ENCODE data around the gene NRARP. TPM values are rescaled to one million over a fixed set of nuclear protein-coding genes. Genes with fewer than 3 reads are reported as not detected.

NRARP gene
- total and polyA plus RNA-seq, 2 donors from 2014 or later, result 1.7 to 4.7 TPM

DNA sequence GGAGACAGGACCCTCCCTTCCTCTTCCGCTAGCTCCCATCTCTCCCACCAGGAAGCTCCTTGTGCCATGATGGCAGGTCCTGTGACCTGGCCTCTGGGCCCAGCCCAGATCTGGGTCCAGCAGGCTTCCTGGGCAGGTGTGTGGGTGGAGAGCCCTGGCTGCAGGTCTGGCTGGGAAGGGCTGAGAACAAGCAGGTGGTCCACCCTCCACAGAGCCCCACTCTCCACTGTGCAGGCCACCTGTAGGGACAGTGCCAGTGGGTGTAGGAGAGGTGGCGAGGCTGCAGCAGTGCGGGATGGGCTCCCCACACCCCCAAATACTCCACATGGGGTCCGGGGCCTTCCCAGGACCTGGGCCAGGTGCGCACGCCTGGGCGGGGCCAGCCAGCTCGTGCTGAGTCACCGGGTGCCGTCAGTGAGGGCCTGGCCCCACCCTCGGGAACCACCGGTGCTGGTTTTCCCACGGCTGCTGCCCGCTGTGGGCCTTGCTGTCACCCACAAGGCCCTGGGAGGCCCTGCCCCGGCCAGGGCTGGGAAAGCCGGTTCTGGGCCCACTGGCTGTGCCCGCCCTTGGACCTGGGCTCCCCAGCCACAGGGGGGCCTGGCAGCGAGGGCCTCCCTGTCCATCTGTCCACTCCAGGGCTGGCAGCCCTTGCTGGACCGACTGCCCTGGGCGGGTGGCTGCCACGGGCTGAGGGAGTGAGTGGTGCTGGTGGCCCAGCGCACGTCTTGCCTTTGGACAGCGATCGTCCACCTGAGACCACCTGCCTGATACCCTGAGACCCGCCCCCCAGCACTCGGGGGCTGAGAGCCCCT is 9.3 kb upstream of the NRARP start:
- Histone ChIP-seq H3K27ac (ENCODE audit: low read depth in 2 of 2, low read length in 2 of 2) (peak overlapping the region in 1 of 2 donors; percentile 67), H3K36me3 (ENCODE audit: control insufficient read depth in 2 of 3, insufficient read depth in 3 of 3, low read length in 3 of 3) (no peaks in the 10 kb centered on the region), H3K9me3 (ENCODE audit: control insufficient read depth in 2 of 3, insufficient read depth in 1 of 3, low read length in 3 of 3) (no peaks in the 10 kb centered on the region), H3K4me3 (ENCODE audit: low read length in 3 of 3) (no peak overlapping the region), H3K9ac (ENCODE audit: low read length in 3 of 3) (no peak overlapping the region), H3K4me1 (ENCODE audit: control insufficient read depth in 2 of 3, insufficient read depth in 2 of 3, low read depth in 1 of 3, low read length in 3 of 3) (peaks cover 0 to 10% (median 2%) of the 10 kb centered on the region in 3 donors), H3K27me3 (ENCODE audit: control insufficient read depth, insufficient read depth, low read length) (no peaks in the 10 kb centered on the region)
- DNase-seq (peak in 2 of 5 donors; percentile 58 to 94), FAIRE-seq (no peak)
- TF ChIP-seq, protein P1, sequence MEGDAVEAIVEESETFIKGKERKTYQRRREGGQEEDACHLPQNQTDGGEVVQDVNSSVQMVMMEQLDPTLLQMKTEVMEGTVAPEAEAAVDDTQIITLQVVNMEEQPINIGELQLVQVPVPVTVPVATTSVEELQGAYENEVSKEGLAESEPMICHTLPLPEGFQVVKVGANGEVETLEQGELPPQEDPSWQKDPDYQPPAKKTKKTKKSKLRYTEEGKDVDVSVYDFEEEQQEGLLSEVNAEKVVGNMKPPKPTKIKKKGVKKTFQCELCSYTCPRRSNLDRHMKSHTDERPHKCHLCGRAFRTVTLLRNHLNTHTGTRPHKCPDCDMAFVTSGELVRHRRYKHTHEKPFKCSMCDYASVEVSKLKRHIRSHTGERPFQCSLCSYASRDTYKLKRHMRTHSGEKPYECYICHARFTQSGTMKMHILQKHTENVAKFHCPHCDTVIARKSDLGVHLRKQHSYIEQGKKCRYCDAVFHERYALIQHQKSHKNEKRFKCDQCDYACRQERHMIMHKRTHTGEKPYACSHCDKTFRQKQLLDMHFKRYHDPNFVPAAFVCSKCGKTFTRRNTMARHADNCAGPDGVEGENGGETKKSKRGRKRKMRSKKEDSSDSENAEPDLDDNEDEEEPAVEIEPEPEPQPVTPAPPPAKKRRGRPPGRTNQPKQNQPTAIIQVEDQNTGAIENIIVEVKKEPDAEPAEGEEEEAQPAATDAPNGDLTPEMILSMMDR (IDR thresholded peaks at IDR 0.05; ENCODE audit: borderline replicate concordance, extremely low read depth, insufficient read depth), result no peak
- intact Hi-C loops (cut with DNase I), result no loop called here

DNA sequence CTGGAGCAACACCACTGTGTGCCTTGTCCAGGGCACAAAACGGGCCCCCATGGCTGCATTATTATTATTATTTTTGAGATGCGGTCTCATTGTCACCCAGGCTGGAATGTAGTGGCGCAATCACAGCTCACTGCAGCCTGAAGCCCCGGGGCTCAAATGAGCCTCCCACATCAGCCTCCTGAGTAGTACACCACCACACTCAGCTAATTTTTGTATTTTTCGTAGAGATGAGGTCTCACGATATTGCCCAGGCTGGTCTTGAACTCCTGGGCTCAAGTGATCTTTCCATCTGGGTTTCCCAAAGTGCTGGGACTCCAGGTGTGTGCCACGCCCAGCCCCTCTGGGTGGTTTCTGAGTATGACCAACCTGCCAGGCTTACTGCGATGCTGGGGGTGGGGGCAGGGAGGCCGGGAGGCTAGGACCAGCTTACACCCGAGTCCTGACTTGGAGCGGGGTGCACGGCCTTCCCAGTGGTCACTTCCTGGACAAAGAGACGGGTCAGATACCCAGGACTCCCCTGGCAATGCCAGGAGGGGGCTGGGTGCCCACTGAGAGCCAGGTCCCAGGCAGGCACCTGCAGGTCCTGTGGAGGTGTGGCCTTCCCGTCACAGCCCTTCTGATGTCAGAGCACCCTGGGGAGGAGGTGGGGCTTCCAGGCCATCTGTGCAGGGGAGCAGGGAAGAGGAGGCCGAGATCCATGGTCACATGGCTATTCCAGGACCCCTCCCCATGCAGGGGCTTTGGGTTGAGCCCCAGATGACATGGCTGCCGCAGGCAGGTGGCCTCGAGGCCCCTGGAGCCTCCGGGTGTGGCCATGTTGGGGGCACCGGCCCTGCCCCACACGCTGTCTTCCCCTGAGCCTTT is 8.3 kb upstream of the NRARP start:
- H3K27ac ChIP-seq (ENCODE audit: low read depth in 2 of 2, low read length in 2 of 2), result no peak overlapping the region
- no peaks in the 10 kb centered on the region for H3K9me3 ChIP-seq (ENCODE audit: control insufficient read depth in 2 of 3, insufficient read depth in 1 of 3, low read length in 3 of 3)
- H3K4me1 ChIP-seq (ENCODE audit: control insufficient read depth in 2 of 3, insufficient read depth in 2 of 3, low read depth in 1 of 3, low read length in 3 of 3), result peaks cover 0 to 15% (median 8%) of the 10 kb centered on the region in 3 donors
- H3K9ac ChIP-seq (ENCODE audit: low read length in 3 of 3), result no peak overlapping the region
- DNase-seq, result peak in 2 of 5 donors; percentile 65 to 83
- no peak for FAIRE-seq
- H3K36me3 ChIP-seq (ENCODE audit: control insufficient read depth in 2 of 3, insufficient read depth in 3 of 3, low read length in 3 of 3), result no peaks in the 10 kb centered on the region
- intact Hi-C loops (cut with DNase I), result no loop called here
- H3K27me3 ChIP-seq (ENCODE audit: control insufficient read depth, insufficient read depth, low read length), result no peaks in the 10 kb centered on the region
- H3K4me3 ChIP-seq (ENCODE audit: low read length in 3 of 3), result no peak overlapping the region
- TF ChIP-seq, protein P1 (IDR thresholded peaks at IDR 0.05; ENCODE audit: borderline replicate concordance, extremely low read depth, insufficient read depth), result no peak

DNA sequence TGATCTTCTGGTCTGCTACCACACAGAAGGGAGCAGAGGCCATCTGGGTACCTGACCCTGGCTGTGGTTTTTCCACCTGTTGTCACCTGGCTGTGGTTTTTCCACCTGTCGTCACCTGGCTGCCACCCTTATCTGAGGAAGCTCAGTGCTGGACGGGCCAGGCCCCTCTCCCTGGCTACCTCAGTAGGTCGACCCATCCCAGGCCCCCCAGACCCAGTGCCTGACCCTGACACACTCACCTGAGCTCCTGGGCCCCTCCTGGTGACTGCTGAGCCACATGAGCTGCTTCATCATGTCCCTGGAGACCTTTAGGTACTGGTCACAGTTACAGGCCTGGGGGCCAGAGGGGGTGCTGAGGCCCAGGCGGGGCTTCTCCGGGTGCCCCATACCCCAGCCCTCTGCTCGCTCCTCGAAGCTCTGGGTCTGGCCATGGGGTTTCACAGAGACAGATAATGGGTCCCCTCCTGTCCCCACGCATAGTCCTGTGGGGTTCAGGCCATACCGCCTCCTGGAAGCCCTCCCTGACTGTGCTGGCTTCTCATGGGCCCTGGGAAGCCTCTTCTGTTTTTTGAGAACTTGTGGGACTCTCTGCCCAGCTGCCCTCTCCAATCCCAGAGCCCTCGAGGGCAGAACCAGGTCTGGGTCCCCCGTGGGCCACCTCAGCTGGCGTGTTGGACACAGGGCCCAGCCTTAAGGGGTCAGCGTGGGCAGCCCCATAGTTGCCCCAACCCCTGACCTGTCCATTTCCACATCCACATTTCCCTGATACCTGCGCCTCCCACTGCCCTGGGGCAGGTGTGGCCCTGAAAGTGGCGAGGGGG is 7.5 kb upstream of the NRARP start:
- H3K4me1 ChIP-seq (ENCODE audit: control insufficient read depth in 2 of 3, insufficient read depth in 2 of 3, low read depth in 1 of 3, low read length in 3 of 3), result peaks cover 0 to 17% (median 11%) of the 10 kb centered on the region in 3 donors
- no peak overlapping the region for H3K9ac ChIP-seq (ENCODE audit: low read length in 3 of 3)
- no peaks in the 10 kb centered on the region for H3K9me3 ChIP-seq (ENCODE audit: control insufficient read depth in 2 of 3, insufficient read depth in 1 of 3, low read length in 3 of 3)
- intact Hi-C loops (cut with DNase I), result no loop called here
- TF ChIP-seq, protein P1 (IDR thresholded peaks at IDR 0.05; ENCODE audit: borderline replicate concordance, extremely low read depth, insufficient read depth), result no peak
- H3K27me3 ChIP-seq (ENCODE audit: control insufficient read depth, insufficient read depth, low read length), result no peaks in the 10 kb centered on the region
- H3K36me3 ChIP-seq (ENCODE audit: control insufficient read depth in 2 of 3, insufficient read depth in 3 of 3, low read length in 3 of 3), result no peaks in the 10 kb centered on the region
- DNase-seq (peak in 2 of 5 donors; percentile 56 to 70), FAIRE-seq (no peak)
- H3K4me3 ChIP-seq (ENCODE audit: low read length in 3 of 3), result no peak overlapping the region
- H3K27ac ChIP-seq (ENCODE audit: low read depth in 2 of 2, low read length in 2 of 2), result no peak overlapping the region

Measured in kidney (tissue), 14 donors.